Ascending aorta (tissue), 2 donors: ENCODE data around the gene DEGS2. TPM values are rescaled to one million over a fixed set of nuclear protein-coding genes. Genes with fewer than 3 reads are reported as not detected.
"Not testable (repeated sequence)": the region's sequence is repeated elsewhere in the genome, so short reads cannot be mapped to it uniquely, and the experiment has no call there.

Experiments
- DNase-seq, 2 donors: peaks; one replicate each; pipeline ENCODE4 v3.0.0-alpha.2; 2019; ENCODE audit warnings: low spot score in 2 of 2
- H3K27ac ChIP-seq, 2 donors: fragments of 200-600 bp; sonication (generic); one replicate each; pipeline ENCODE4 v1.5.1; 2016 to 2017; ENCODE audit warnings: mild to moderate bottlenecking in 1 of 2
- H3K27me3 ChIP-seq: fragments of 200-600 bp; sonication (generic); one replicate; pipeline ENCODE4 v1.5.1; 2017
- H3K36me3 ChIP-seq, 2 donors: fragments of 200-600 bp; sonication (generic); one replicate each; pipeline ENCODE4 v1.5.1; 2016
- H3K4me1 ChIP-seq, 2 donors: fragments of 200-600 bp; sonication (generic); one replicate each; pipeline ENCODE4 v1.5.1; 2016 to 2017; ENCODE audit warnings: mild to moderate bottlenecking in 1 of 2
- H3K4me3 ChIP-seq, 2 donors: fragments of 200-600 bp; sonication (generic); one replicate each; pipeline ENCODE4 v1.5.1; 2016 to 2017; ENCODE audit warnings: mild to moderate bottlenecking in 1 of 2
- H3K9me3 ChIP-seq, 2 donors: fragments of 200-600 bp; sonication (generic); one replicate each; pipeline ENCODE4 v1.5.1; 2016
- intact Hi-C: fragments of 100-400 bp; cut with DNase I; formaldehyde crosslinking; loops from one replicate; pipeline ENCODE4 v1.15.1; 2023
- total RNA-seq: library from RNA; depleted of rRNA; stranded (reverse); fragments of >200 nt; gene quantifications from one replicate; pipeline ENCODE4 v1.1.0, GENCODE V29; 2016
- TF ChIP-seq, protein P1 (sequence below), 3 experiments: fragments of 200-600 bp in 2 of 3; fragments of 450-650 bp in 1 of 3; sonication (generic) in 2 of 3; IDR thresholded peaks; one replicate each; pipeline ENCODE4 v1.5.1; 2016 to 2019; ENCODE audit warnings: antibody characterized with exemption in 3 of 3, mild to moderate bottlenecking in 1 of 3, moderate library complexity in 1 of 3

DEGS2 gene
- total RNA-seq = 1.6 TPM

- peak within 1 kb of the TSS; percentile 42 to 43 for H3K4me3 ChIP-seq
- peaks cover 17% of the 10 kb centered on the region for H3K27me3 ChIP-seq
- peaks cover 0 to 7% of the 10 kb centered on the region in 2 donors for H3K9me3 ChIP-seq
- H3K27ac ChIP-seq = no peak within 1 kb of the TSS
- DNase-seq = no peak
- intact Hi-C loops = no loop called here
- peaks cover 3 to 5% of the 10 kb centered on the region in 2 donors for H3K4me1 ChIP-seq
- H3K36me3 ChIP-seq = no peaks in the 10 kb centered on the region
- TF ChIP-seq, protein P1, sequence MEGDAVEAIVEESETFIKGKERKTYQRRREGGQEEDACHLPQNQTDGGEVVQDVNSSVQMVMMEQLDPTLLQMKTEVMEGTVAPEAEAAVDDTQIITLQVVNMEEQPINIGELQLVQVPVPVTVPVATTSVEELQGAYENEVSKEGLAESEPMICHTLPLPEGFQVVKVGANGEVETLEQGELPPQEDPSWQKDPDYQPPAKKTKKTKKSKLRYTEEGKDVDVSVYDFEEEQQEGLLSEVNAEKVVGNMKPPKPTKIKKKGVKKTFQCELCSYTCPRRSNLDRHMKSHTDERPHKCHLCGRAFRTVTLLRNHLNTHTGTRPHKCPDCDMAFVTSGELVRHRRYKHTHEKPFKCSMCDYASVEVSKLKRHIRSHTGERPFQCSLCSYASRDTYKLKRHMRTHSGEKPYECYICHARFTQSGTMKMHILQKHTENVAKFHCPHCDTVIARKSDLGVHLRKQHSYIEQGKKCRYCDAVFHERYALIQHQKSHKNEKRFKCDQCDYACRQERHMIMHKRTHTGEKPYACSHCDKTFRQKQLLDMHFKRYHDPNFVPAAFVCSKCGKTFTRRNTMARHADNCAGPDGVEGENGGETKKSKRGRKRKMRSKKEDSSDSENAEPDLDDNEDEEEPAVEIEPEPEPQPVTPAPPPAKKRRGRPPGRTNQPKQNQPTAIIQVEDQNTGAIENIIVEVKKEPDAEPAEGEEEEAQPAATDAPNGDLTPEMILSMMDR (IDR thresholded peaks at IDR 0.05) = no peak
These were observed at the start of gene DEGS2 for GRCh38 chr14:100159094-100159864. Gene DEGS2 (minus strand): TSS chr14:100159645. CDS start chr14:100159587, 58 bp downstream.

GRCh38 chr14:100208136-100208535, 48.7 kb upstream of the DEGS2 start:
- H3K36me3 ChIP-seq, H3K4me1 ChIP-seq, H3K27ac ChIP-seq, H3K27me3 ChIP-seq, DNase-seq, intact Hi-C loops, H3K9me3 ChIP-seq, H3K4me3 ChIP-seq: not testable (repeated sequence)

- H3K4me1 ChIP-seq, H3K27ac ChIP-seq, intact Hi-C loops, H3K36me3 ChIP-seq, H3K4me3 ChIP-seq, DNase-seq, H3K27me3 ChIP-seq, H3K9me3 ChIP-seq: not testable (repeated sequence)
These were observed 48.1 kb upstream of the DEGS2 start for GRCh38 chr14:100207588-100207987.

GRCh38 chr14:100204835-100205167, 45.4 kb upstream of the DEGS2 start:
- DNase-seq, H3K4me1 ChIP-seq, H3K27ac ChIP-seq, H3K4me3 ChIP-seq, H3K36me3 ChIP-seq, H3K27me3 ChIP-seq, intact Hi-C loops, H3K9me3 ChIP-seq: not testable (repeated sequence)

DNA sequence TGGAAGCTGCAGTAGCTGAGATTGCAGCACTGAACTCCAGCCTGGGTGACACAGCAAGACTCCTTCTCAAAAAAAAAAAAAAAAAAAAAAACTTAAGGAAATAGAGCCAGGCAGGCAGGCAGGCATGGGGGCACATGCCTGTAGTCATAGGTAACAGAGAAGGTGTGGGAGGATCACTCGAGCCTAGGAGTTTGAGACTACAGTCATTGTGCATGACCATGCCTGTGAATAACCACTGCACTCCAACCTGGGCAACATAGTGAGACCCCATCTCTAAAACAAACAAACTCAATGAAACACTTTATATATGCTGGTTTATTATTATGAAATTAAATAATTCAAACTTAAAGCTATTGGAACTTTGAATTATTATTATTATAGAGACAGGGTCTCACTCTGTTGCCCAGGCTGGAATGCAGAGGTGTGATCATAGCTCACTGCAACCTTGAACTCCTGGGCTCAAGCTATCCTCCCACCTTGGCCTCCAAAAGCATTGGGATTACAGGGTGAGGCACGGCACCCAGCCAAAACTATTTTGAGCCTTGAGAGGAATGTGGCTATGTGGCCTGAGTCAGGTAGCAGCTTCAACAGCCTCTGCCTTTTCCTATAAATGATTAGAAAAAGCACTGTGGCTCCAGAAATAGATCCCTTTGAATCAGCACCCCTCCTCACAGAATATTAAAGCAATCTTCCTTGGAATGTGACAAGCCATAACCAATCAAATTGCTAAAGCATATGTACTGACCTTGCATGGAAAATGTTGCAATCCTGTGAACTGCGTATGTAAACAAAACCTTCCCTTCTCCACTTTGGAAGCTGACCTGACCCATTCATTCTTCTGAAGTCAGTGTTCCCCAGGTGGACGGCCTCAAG, 44.8 kb upstream of the DEGS2 start:
- Histone ChIP-seq H3K9me3 (no peaks in the 10 kb centered on the region), H3K27ac (no peak overlapping the region), H3K4me3 (no peak overlapping the region), H3K27me3 (no peaks in the 10 kb centered on the region), H3K36me3 (no peaks in the 10 kb centered on the region), H3K4me1 (no peaks in the 10 kb centered on the region)
- intact Hi-C loops = no loop called here
- no peak for DNase-seq
- TF ChIP-seq, protein P1 (IDR thresholded peaks at IDR 0.05) = no peak

- Histone ChIP-seq H3K27me3 (no peaks in the 10 kb centered on the region), H3K36me3 (no peaks in the 10 kb centered on the region), H3K9me3 (no peaks in the 10 kb centered on the region), H3K27ac (no peak overlapping the region), H3K4me1 (no peaks in the 10 kb centered on the region), H3K4me3 (no peak overlapping the region)
- TF ChIP-seq, protein P1 (IDR thresholded peaks at IDR 0.05) = no peak
- no peak for DNase-seq
- intact Hi-C loops = no loop called here
These were observed 43.7 kb upstream of the DEGS2 start for GRCh38 chr14:100203146-100203545.

DNA sequence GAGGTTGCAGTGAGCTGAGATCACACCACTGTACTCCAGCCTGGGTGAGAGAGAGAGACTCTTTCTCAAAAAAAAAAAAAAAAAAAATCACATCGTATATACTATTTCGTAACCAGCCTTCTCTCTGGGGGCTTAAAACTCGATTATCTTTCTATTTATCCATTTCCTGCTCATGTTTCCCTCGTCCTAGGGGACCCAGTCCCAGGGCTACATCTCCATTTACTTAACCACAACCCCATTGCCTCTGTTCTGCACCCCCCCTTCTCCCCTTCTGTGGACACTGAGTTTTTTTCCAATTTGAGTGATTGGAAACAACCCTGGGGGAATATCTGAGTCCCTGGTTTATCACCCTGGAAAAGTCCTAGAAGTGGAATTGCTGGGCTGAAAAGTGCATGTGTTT, 43.3 kb upstream of the DEGS2 start:
- Histone ChIP-seq H3K27ac (no peak overlapping the region), H3K36me3 (no peaks in the 10 kb centered on the region), H3K9me3 (no peaks in the 10 kb centered on the region), H3K4me1 (no peaks in the 10 kb centered on the region), H3K27me3 (no peaks in the 10 kb centered on the region), H3K4me3 (no peak overlapping the region)
- intact Hi-C loops = no loop called here
- DNase-seq = no peak
- TF ChIP-seq, protein P1 (IDR thresholded peaks at IDR 0.05) = no peak
